Stomach smooth muscle (tissue), 2 donors: ENCODE data around the gene PAX7.
"Not testable (repeated sequence)": the region's sequence is repeated elsewhere in the genome, so short reads cannot be mapped to it uniquely, and the experiment has no call there.

Experiments
- H3K27ac ChIP-seq: one replicate; pipeline ENCODE4 v1.7.0; 2013; ENCODE audit warnings: mild to moderate bottlenecking, low read length, inconsistent platforms
- H3K27me3 ChIP-seq, 2 donors: one replicate each; pipeline ENCODE4 v1.7.0; 2013; ENCODE audit warnings: low read length in 2 of 2; ENCODE audit not compliant: insufficient read depth in 2 of 2, control insufficient read depth in 1 of 2
- H3K36me3 ChIP-seq, 2 donors: one replicate each; pipeline ENCODE4 v1.7.0; 2013; ENCODE audit warnings: low read length in 2 of 2; ENCODE audit not compliant: control insufficient read depth in 2 of 2, insufficient read depth in 2 of 2
- H3K4me1 ChIP-seq: one replicate; pipeline ENCODE4 v1.7.0; 2013; ENCODE audit warnings: low read length; ENCODE audit not compliant: control insufficient read depth, insufficient read depth
- H3K4me3 ChIP-seq, 2 donors: one replicate each; pipeline ENCODE4 v1.7.0; 2013; ENCODE audit warnings: low read length in 2 of 2
- H3K9ac ChIP-seq, 2 donors: one replicate each; pipeline ENCODE4 v1.7.0; 2013; ENCODE audit warnings: low read length in 2 of 2, mild to moderate bottlenecking in 1 of 2
- H3K9me3 ChIP-seq, 2 donors: one replicate each; pipeline ENCODE4 v1.7.0; 2013; ENCODE audit warnings: low read length in 2 of 2; ENCODE audit not compliant: control insufficient read depth in 2 of 2
- donor health status: healthy.
- donor health status: Pancreatic carcinoma.

PAX7 gene

GRCh38 chr1:18765725-18766124 is 135.1 kb downstream of the PAX7 start:
- Histone ChIP-seq H3K4me3 (no peak overlapping the region), H3K27ac (no peak overlapping the region), H3K9me3 (no peaks in the 10 kb centered on the region), H3K9ac (no peak overlapping the region), H3K4me1 (no peaks in the 10 kb centered on the region), H3K27me3 (peaks cover 28 to 54% of the 10 kb centered on the region in 2 donors), H3K36me3 (no peaks in the 10 kb centered on the region)

- Histone ChIP-seq H3K4me3 (no peak overlapping the region), H3K27me3 (peaks cover 26 to 54% of the 10 kb centered on the region in 2 donors), H3K27ac (no peak overlapping the region), H3K4me1 (no peaks in the 10 kb centered on the region), H3K36me3 (no peaks in the 10 kb centered on the region), H3K9ac (no peak overlapping the region), H3K9me3 (no peaks in the 10 kb centered on the region)
Observed at GRCh38 chr1:18766328-18766727, 135.7 kb downstream of the PAX7 start.

GRCh38 chr1:18767576-18767975 is 136.9 kb downstream of the PAX7 start:
- not testable (repeated sequence) for H3K9me3 ChIP-seq, H3K4me3 ChIP-seq, H3K4me1 ChIP-seq

GRCh38 chr1:18768086-18768485 is 137.4 kb downstream of the PAX7 start:
- Histone ChIP-seq H3K27me3 (peaks cover 28 to 43% of the 10 kb centered on the region in 2 donors), H3K36me3 (no peaks in the 10 kb centered on the region)

More at GRCh38 chr1:18767576-18767975, 136.9 kb downstream of the PAX7 start:
- H3K9ac ChIP-seq, H3K36me3 ChIP-seq, H3K27ac ChIP-seq: not testable (repeated sequence)
- peaks cover 25 to 48% of the 10 kb centered on the region in 2 donors for H3K27me3 ChIP-seq

GRCh38 chr1:18769140-18769539 is 138.5 kb downstream of the PAX7 start:
- Histone ChIP-seq H3K9me3 (no peaks in the 10 kb centered on the region), H3K27ac (no peak overlapping the region), H3K4me1 (no peaks in the 10 kb centered on the region), H3K9ac (no peak overlapping the region), H3K4me3 (no peak overlapping the region), H3K27me3 (peaks cover 29 to 40% of the 10 kb centered on the region in 2 donors), H3K36me3 (no peaks in the 10 kb centered on the region)

More at GRCh38 chr1:18768086-18768485, 137.4 kb downstream of the PAX7 start:
- Histone ChIP-seq H3K4me1 (no peaks in the 10 kb centered on the region), H3K9me3 (no peaks in the 10 kb centered on the region), H3K27ac (no peak overlapping the region), H3K9ac (no peak overlapping the region), H3K4me3 (no peak overlapping the region)

GRCh38 chr1:18770799-18771198 is 140.2 kb downstream of the PAX7 start:
- no peaks in the 10 kb centered on the region for H3K4me1 ChIP-seq
- no peak overlapping the region for H3K27ac ChIP-seq
- no peaks in the 10 kb centered on the region for H3K36me3 ChIP-seq
- no peak overlapping the region for H3K4me3 ChIP-seq
- H3K9ac ChIP-seq: no peak overlapping the region
- peaks cover 26 to 39% of the 10 kb centered on the region in 2 donors for H3K27me3 ChIP-seq
- H3K9me3 ChIP-seq: no peaks in the 10 kb centered on the region

GRCh38 chr1:18773753-18774152 is 143.1 kb downstream of the PAX7 start:
- H3K27me3 ChIP-seq: peaks cover 22 to 42% of the 10 kb centered on the region in 2 donors

GRCh38 chr1:18775341-18775740 is 144.7 kb downstream of the PAX7 start:
- Histone ChIP-seq H3K9me3 (no peaks in the 10 kb centered on the region), H3K36me3 (no peaks in the 10 kb centered on the region), H3K9ac (no peak overlapping the region), H3K27ac (no peak overlapping the region), H3K27me3 (peaks cover 20 to 34% of the 10 kb centered on the region in 2 donors), H3K4me1 (no peaks in the 10 kb centered on the region), H3K4me3 (no peak overlapping the region)

More at GRCh38 chr1:18773753-18774152, 143.1 kb downstream of the PAX7 start:
- Histone ChIP-seq H3K4me3 (no peak overlapping the region), H3K9ac (no peak overlapping the region), H3K9me3 (no peaks in the 10 kb centered on the region), H3K36me3 (no peaks in the 10 kb centered on the region), H3K4me1 (no peaks in the 10 kb centered on the region), H3K27ac (no peak overlapping the region)

GRCh38 chr1:18776777-18777176 is 146.1 kb downstream of the PAX7 start:
- no peaks in the 10 kb centered on the region for H3K4me1 ChIP-seq
- no peaks in the 10 kb centered on the region for H3K36me3 ChIP-seq
- peaks cover 20 to 26% of the 10 kb centered on the region in 2 donors for H3K27me3 ChIP-seq
- H3K9me3 ChIP-seq: no peaks in the 10 kb centered on the region
- H3K27ac ChIP-seq: no peak overlapping the region
- H3K9ac ChIP-seq: no peak overlapping the region
- H3K4me3 ChIP-seq: no peak overlapping the region

- no peak overlapping the region for H3K4me3 ChIP-seq
- peaks cover 17 to 28% of the 10 kb centered on the region in 2 donors for H3K27me3 ChIP-seq
- H3K9me3 ChIP-seq: no peaks in the 10 kb centered on the region
- no peaks in the 10 kb centered on the region for H3K4me1 ChIP-seq
- H3K27ac ChIP-seq: no peak overlapping the region
- no peaks in the 10 kb centered on the region for H3K36me3 ChIP-seq
- H3K9ac ChIP-seq: no peak overlapping the region
Observed at GRCh38 chr1:18778437-18778836, 147.8 kb downstream of the PAX7 start.

GRCh38 chr1:18781031-18781430 is 150.4 kb downstream of the PAX7 start:
- no peaks in the 10 kb centered on the region for H3K9me3 ChIP-seq
- no peak overlapping the region for H3K27ac ChIP-seq
- H3K4me3 ChIP-seq: no peak overlapping the region
- peaks cover 21 to 28% of the 10 kb centered on the region in 2 donors for H3K27me3 ChIP-seq
- H3K9ac ChIP-seq: no peak overlapping the region
- H3K36me3 ChIP-seq: no peaks in the 10 kb centered on the region
- H3K4me1 ChIP-seq: no peaks in the 10 kb centered on the region
